ENCODE data around the gene SPTBN1. TPM values are rescaled to one million over a fixed set of nuclear protein-coding genes. Genes with fewer than 3 reads are reported as not detected.
A peak's percentile ranks its signal among the peaks of the same experiment; 100 is the strongest.

The SPTBN1 gene
- total and polyA plus RNA-seq, 2 of the 13 experiments (the other 11 are each of a cell fraction or from before 2014, with no cell fraction given), result 123 to 299 TPM

DNA sequence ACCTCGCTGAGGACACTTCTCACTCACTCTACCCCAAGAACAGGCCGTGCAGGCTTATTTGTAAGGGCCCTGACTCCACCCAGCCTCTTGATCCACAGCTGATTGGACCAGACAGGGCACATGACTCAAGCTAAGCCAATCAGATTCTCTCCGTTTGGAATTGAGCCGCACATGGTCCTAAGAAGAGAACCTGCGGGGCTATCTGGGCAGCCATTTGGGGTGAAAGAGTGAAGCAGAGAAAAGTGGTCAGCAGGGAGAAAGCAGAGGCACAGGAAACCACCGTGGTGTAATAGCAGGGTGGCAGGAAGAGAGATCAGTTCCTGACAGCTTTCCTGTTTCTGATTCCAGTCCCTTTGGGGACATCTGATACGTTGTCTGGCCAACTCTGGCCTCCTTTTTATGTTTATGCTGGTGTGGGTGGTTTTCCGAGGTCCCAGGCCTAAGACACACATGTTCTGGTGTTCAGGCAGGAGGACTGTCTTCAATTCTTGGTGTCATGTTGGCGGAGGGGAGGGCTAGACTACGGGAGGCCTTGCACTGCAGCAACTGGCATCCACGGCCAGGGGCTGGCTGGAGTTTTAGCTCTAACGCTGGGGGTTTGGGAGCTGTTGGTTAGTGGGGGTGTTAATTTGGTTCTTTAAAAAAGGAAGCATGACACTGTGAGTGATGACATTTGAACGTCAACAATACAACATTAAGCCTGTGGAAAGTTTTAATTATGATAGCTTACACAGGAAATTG lies 26.1 kb upstream of the SPTBN1 start (continued):
- TF ChIP-seq ZNF10 (CRISPR knock-in tag; IDR thresholded peaks at IDR 0.05; ENCODE audit: borderline replicate concordance, low read depth), result no peak
- TF ChIP-seq ZNF713 (CRISPR knock-in tag; IDR thresholded peaks at IDR 0.05), result no peak
- 0 out of 2 replicates have a peak, but pooled peaks have one; percentile 35 for TF ChIP-seq TGIF2 (CRISPR knock-in tag; IDR thresholded peaks at IDR 0.05)

DNA sequence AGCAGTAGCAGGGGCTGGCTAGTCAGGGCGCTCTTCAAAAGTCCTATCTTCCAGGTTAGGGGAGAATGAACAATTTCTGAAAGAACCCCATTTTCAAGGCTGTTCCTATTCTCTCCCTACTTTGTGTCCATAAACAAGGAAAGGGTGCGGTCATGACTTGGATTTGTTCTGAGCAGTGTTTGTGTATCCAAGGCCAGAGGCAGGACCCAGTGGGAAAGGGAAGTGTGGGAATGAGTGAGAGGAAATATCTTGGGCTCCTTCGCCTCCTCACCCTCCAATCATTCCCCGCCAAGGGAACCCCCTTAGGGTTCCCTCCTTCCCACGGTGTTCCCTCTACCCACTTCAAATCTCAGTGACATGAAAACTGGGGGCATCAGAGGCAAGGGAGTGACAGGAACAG lies 25.5 kb upstream of the SPTBN1 start:
- Histone ChIP-seq H3K79me2 (ENCODE audit: insufficient read depth, low read length) (no peaks in the 10 kb centered on the region), H3K4me3 (replicated peaks in 1 of 3; ENCODE audit: insufficient read depth in 1 of 3, low read depth in 2 of 3, low read length in 3 of 3) (no peak overlapping the region), H3K9me3 (ENCODE audit: low read length) (no peaks in the 10 kb centered on the region), H4K20me1 (ENCODE audit: insufficient read depth, low read length) (no peaks in the 10 kb centered on the region), H3K9ac (ENCODE audit: insufficient read depth, low read depth, low read length) (no peak overlapping the region), H3K4me2 (ENCODE audit: low read depth, low read length) (no peak overlapping the region), H3K36me3 (replicated peaks in 1 of 2; ENCODE audit: control insufficient read depth in 1 of 2, insufficient read depth in 2 of 2, low read length in 2 of 2) (no peaks in the 10 kb centered on the region), H3K4me1 (ENCODE audit: insufficient read depth, low read length) (peaks cover 6% of the 10 kb centered on the region; the same call in 1 of the 2 replicates), H3K27ac (ENCODE audit: extremely low read length, insufficient read depth, low read length) (no peak overlapping the region), H2AFZ (ENCODE audit: low read length) (no peak overlapping the region), H3K27me3 (ENCODE audit: control insufficient read depth in 1 of 2, insufficient read depth in 2 of 2, low read length in 2 of 2) (peaks cover 2 to 49% of the 10 kb centered on the region in 2 experiments; a peak in 4 of 5 replicates)
- intact Hi-C loops (cut with micrococcal nuclease; ENCODE audit: unreplicated experiment) (no loop called here), in situ Hi-C loops (cut with HindIII; ENCODE audit: extremely low pct_ligation_motif_present, low pct_unique_long_range_greater_than_20kb) (no loop called here)
- POLR2A ChIA-PET, result no interaction called here
- DNase-seq (ENCODE audit: low spot score) (no peak), FAIRE-seq (no peak), ATAC-seq (no peak)
- CTCF ChIA-PET (ENCODE audit: low intra/inter-chr PET ratio, low total read pairs), result no interaction called here
- BruUV-seq (replicated peaks), result no TSS peak
- 63% methylated on average over 5 of the region's 5 CpGs for WGBS (ENCODE audit: low lambda C conversion rate)
- no peak for TF ChIP-seq ETV6 (CRISPR knock-in tag; conservative IDR thresholded peaks at IDR 0.05)
- no peak for TF ChIP-seq PLRG1 (conservative IDR thresholded peaks at IDR 0.05)
- TF ChIP-seq SALL1 (CRISPR knock-in tag; IDR thresholded peaks at IDR 0.05), result no peak
- TF ChIP-seq GPN1 (CRISPR knock-in tag; IDR thresholded peaks at IDR 0.05; ENCODE audit: borderline replicate concordance), result no peak
- no peak for TF ChIP-seq MTA1 (CRISPR knock-in tag; IDR thresholded peaks at IDR 0.05; ENCODE audit: borderline replicate concordance)
- TF ChIP-seq, protein P1, sequence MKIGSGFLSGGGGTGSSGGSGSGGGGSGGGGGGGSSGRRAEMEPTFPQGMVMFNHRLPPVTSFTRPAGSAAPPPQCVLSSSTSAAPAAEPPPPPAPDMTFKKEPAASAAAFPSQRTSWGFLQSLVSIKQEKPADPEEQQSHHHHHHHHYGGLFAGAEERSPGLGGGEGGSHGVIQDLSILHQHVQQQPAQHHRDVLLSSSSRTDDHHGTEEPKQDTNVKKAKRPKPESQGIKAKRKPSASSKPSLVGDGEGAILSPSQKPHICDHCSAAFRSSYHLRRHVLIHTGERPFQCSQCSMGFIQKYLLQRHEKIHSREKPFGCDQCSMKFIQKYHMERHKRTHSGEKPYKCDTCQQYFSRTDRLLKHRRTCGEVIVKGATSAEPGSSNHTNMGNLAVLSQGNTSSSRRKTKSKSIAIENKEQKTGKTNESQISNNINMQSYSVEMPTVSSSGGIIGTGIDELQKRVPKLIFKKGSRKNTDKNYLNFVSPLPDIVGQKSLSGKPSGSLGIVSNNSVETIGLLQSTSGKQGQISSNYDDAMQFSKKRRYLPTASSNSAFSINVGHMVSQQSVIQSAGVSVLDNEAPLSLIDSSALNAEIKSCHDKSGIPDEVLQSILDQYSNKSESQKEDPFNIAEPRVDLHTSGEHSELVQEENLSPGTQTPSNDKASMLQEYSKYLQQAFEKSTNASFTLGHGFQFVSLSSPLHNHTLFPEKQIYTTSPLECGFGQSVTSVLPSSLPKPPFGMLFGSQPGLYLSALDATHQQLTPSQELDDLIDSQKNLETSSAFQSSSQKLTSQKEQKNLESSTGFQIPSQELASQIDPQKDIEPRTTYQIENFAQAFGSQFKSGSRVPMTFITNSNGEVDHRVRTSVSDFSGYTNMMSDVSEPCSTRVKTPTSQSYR (CRISPR knock-in tag; IDR thresholded peaks at IDR 0.05; ENCODE audit: borderline replicate concordance), result no peak
- TF ChIP-seq NFIB (CRISPR knock-in tag; IDR thresholded peaks at IDR 0.05; ENCODE audit: borderline replicate concordance), result no peak
- TF ChIP-seq STAG1 (CRISPR knock-in tag; IDR thresholded peaks at IDR 0.05), result no peak
- TF ChIP-seq MAF1 (CRISPR knock-in tag; IDR thresholded peaks at IDR 0.05; ENCODE audit: borderline replicate concordance), result no peak
- TF ChIP-seq REL (CRISPR knock-in tag; conservative IDR thresholded peaks at IDR 0.05), result no peak
- TF ChIP-seq RXRA (CRISPR knock-in tag; IDR thresholded peaks at IDR 0.05), result no peak
- TF ChIP-seq ZNF274 (CRISPR knock-in tag; IDR thresholded peaks at IDR 0.05), result no peak
- no peak for TF ChIP-seq CCDC6 (CRISPR knock-in tag; IDR thresholded peaks at IDR 0.05)
- no peak for TF ChIP-seq ZNF33A (CRISPR knock-in tag; IDR thresholded peaks at IDR 0.05; ENCODE audit: borderline replicate concordance)
- TF ChIP-seq ZNF75D (CRISPR knock-in tag; IDR thresholded peaks at IDR 0.05; ENCODE audit: borderline replicate concordance), result no peak
- TF ChIP-seq NFKBIZ (CRISPR knock-in tag; IDR thresholded peaks at IDR 0.05), result no peak
- TF ChIP-seq ARNT2 (CRISPR knock-in tag; IDR thresholded peaks at IDR 0.05; ENCODE audit: low read depth), result no peak
- TF ChIP-seq, protein P2, sequence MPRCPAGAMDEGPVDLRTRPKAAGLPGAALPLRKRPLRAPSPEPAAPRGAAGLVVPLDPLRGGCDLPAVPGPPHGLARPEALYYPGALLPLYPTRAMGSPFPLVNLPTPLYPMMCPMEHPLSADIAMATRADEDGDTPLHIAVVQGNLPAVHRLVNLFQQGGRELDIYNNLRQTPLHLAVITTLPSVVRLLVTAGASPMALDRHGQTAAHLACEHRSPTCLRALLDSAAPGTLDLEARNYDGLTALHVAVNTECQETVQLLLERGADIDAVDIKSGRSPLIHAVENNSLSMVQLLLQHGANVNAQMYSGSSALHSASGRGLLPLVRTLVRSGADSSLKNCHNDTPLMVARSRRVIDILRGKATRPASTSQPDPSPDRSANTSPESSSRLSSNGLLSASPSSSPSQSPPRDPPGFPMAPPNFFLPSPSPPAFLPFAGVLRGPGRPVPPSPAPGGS (CRISPR knock-in tag; IDR thresholded peaks at IDR 0.05), result no peak
